IPS-15b (cell line): ENCODE results near the gene ESR2.
"Not testable (repeated sequence)": the region's sequence is repeated elsewhere in the genome, so short reads cannot be mapped to it uniquely, and the experiment has no call there.

Source experiments
- H3K27me3 ChIP-seq: one replicate; pipeline ENCODE4 v1.6.1; 2013; ENCODE audit warnings: low read length; ENCODE audit not compliant: control insufficient read depth, insufficient read depth
- H3K36me3 ChIP-seq: one replicate; pipeline ENCODE4 v1.6.1; 2013; ENCODE audit warnings: low read length; ENCODE audit not compliant: control insufficient read depth, insufficient read depth
- H3K4me1 ChIP-seq: one replicate; pipeline ENCODE4 v1.6.1; 2013; ENCODE audit warnings: mild to moderate bottlenecking, low read length; ENCODE audit not compliant: control insufficient read depth, insufficient read depth
- H3K4me3 ChIP-seq: one replicate; pipeline ENCODE4 v1.5.1; 2013; ENCODE audit warnings: low read depth, low read length
- H3K9ac ChIP-seq: one replicate; pipeline ENCODE4 v1.6.1; 2013; ENCODE audit warnings: low read depth, mild to moderate bottlenecking, low read length
- H3K9me3 ChIP-seq: one replicate; pipeline ENCODE4 v1.6.1; 2013; ENCODE audit warnings: mild to moderate bottlenecking, low read length; ENCODE audit not compliant: control insufficient read depth, insufficient read depth

ESR2 gene

DNA sequence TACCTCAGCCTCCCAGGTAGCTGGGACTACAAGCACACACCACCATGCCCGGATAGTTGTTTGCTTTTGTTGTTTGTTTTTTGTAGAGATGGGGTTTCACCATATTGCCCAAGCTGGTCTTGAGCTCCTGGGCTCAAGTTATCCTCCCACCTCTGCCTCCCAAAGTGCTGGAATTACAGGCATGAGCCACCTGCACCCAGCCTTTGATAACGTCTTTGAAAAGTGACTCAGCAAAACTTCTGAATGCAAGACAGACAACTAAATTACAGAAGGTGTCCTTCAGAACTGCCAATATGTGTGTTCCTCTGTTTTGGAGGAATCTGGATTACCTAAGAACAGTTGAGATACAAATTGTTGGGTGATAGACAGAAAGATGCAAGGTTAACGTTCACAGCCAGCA, 99.8 kb downstream of the ESR2 start:
- no peak overlapping the region for H3K4me3 ChIP-seq
- peaks cover 20% of the 10 kb centered on the region for H3K4me1 ChIP-seq
- H3K27me3 ChIP-seq: no peaks in the 10 kb centered on the region

DNA sequence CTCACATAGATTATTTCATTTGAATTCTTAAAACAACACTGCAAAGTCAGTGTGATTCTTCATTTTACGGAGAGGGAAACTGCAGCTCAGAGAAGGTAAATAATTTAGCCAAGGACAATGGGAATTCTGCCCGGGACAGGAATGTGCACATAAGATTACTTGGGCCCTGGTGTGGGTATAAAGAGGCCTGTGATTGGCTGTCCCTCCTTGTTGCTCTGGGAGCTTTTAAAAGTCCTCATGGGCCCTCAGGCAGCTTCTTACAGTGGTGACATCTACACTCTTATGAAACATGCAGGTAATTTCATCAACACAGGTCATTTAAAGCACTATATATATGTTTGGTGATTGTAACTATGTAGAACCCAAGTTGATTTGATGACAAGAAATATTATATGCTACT, 100.3 kb downstream of the ESR2 start:
- no peak overlapping the region for H3K9ac ChIP-seq
- no peak overlapping the region for H3K4me3 ChIP-seq
- H3K36me3 ChIP-seq: peaks cover 3% of the 10 kb centered on the region
- H3K4me1 ChIP-seq: peaks cover 20% of the 10 kb centered on the region
- no peaks in the 10 kb centered on the region for H3K27me3 ChIP-seq
- H3K9me3 ChIP-seq: no peaks in the 10 kb centered on the region

More for the DNA sequence above, 99.8 kb downstream of the ESR2 start:
- H3K36me3 ChIP-seq: peaks cover 3% of the 10 kb centered on the region
- no peaks in the 10 kb centered on the region for H3K9me3 ChIP-seq
- no peak overlapping the region for H3K9ac ChIP-seq

DNA sequence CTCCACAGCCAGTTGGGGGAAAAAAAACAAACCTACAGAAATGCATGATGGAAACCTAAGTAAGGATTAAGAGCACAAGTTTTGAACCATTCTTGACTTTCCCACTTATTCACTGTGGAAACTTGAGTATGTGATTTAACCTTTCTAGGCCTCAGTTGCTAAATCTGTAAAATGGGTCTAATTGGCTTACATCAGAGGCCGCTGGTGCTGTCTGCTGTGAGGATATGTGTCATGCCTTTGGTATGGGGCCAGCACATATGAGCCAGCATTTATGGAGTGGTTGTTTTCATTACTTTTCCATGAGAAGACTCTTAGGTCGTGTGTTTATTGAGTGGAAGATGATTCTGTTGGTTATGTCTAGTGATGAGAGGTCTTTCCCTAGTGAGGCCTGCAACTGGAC, 102.4 kb downstream of the ESR2 start:
- no peaks in the 10 kb centered on the region for H3K27me3 ChIP-seq
- H3K4me3 ChIP-seq: no peak overlapping the region
- H3K36me3 ChIP-seq: peaks cover 3% of the 10 kb centered on the region
- H3K9me3 ChIP-seq: no peaks in the 10 kb centered on the region
- peaks cover 21% of the 10 kb centered on the region for H3K4me1 ChIP-seq
- H3K9ac ChIP-seq: no peak overlapping the region

DNA sequence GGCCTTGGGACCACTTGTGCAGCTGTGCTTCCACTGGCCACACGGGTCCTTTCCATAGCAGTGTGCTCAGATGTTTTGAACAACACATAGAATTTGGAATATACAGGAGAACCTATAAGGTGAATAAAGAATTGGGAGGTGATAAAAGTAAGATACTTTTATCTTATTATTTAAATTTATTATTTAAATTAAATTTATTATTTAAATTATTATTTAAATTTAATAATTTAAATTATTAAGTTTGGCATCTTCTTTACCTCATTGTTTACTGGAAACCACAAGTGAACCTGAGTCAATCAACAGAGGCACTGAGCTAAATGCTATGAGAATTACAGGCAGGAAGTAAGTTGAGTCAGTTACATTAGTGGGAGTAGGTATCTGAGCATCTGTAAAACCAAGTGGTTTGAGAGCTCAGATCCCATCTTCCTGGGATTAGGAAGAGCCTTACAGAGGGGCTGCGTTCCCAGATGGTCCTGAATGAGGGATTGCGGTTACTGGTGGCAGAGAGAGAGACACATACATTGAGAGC, 103.1 kb downstream of the ESR2 start:
- Histone ChIP-seq H3K4me1 (peaks cover 19% of the 10 kb centered on the region), H3K4me3 (no peak overlapping the region), H3K36me3 (peaks cover 3% of the 10 kb centered on the region), H3K27me3 (no peaks in the 10 kb centered on the region), H3K9ac (no peak overlapping the region), H3K9me3 (no peaks in the 10 kb centered on the region)

DNA sequence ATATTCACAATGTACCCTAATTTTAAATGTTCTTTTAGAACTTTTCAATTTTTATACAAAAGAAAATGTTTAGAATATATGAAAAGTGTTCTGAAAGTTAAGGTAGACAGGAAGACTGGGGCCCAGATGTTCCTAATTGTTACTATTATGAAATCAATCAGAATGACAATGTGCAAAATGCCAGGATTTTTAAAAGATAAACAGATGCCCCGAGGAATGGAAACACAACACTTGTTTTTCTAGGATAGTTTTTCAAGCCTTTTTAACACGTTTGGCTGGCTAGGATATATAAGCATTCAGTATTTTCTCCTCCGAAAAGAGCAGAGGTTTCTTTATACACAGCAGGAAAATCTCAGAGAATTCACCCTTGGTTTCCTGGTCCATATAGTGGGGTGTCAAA, 106.8 kb downstream of the ESR2 start:
- Histone ChIP-seq H3K4me3 (peak overlapping the region; percentile 52), H3K9me3 (no peaks in the 10 kb centered on the region), H3K9ac (no peak overlapping the region), H3K27me3 (no peaks in the 10 kb centered on the region), H3K36me3 (peaks cover 7% of the 10 kb centered on the region), H3K4me1 (peaks cover 14% of the 10 kb centered on the region)

DNA sequence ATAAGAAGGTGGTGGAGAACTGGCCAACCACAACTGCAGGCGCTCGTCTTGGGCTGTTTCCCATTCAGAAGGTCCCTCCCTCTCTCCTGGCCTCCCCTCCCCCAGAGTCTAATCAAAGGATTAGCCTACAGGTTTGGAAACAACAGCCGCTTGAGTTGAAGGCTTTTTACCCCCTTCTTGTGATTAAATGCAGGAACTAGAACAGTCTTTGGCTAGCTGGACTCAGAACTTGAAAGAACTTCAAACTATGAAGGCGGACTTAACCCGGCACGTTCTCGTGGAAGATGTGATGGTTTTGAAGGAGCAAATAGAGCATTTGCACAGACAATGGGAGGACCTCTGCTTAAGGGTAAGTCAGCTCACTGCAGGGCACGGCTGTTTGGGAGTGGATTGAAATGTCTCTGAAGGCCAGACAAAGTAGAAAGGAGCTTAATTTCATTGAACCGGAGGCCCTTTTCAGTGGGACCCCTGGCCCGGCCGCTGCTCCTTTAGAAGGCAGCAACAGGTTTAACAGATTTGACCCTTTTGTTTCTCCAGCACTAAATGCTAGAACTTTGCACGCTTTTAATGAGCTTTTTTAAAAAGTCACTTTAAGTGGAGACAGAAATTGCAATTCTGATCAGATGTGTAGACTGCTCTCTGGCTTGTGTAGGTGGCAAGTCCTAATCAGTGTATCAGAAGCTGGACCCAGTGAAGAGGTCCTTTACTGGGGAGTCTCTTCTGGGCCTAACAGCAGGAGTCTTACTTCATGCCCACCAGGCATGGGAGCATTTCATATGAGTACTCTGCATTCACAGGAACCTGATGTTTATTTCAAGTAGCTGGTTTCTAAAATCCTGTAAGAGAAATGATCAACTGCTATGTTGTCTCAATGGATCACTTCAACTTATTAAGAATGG, 107.7 kb downstream of the ESR2 start:
- Histone ChIP-seq H3K36me3 (peaks cover 7% of the 10 kb centered on the region), H3K4me1 (peaks cover 14% of the 10 kb centered on the region), H3K9me3 (no peaks in the 10 kb centered on the region), H3K27me3 (no peaks in the 10 kb centered on the region), H3K9ac (no peak overlapping the region), H3K4me3 (peak overlapping the region; percentile 52)

DNA sequence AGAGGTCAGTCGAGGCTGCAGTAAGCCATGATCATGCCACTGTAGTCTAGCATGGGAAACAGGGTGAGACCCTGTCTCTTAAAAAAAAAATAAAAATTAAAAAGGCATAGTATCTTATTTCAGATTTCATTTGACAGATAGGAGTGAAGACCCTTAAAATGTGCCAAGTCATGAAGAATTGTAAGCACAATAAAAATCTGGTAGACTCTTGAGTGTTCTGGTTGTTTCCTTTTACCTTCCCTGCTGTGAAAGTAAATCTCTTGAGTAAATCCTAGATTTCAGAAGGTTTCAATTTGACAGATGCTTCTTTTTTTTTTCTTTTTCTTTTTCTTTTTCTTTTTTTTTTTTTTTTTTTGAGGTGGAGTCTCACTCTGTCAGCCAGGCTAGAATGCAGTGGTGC, 109.0 kb downstream of the ESR2 start:
- H3K9me3 ChIP-seq: no peaks in the 10 kb centered on the region
- peaks cover 3% of the 10 kb centered on the region for H3K36me3 ChIP-seq
- no peaks in the 10 kb centered on the region for H3K27me3 ChIP-seq
- H3K4me3 ChIP-seq: no peak overlapping the region
- H3K4me1 ChIP-seq: peaks cover 14% of the 10 kb centered on the region
- no peak overlapping the region for H3K9ac ChIP-seq

DNA sequence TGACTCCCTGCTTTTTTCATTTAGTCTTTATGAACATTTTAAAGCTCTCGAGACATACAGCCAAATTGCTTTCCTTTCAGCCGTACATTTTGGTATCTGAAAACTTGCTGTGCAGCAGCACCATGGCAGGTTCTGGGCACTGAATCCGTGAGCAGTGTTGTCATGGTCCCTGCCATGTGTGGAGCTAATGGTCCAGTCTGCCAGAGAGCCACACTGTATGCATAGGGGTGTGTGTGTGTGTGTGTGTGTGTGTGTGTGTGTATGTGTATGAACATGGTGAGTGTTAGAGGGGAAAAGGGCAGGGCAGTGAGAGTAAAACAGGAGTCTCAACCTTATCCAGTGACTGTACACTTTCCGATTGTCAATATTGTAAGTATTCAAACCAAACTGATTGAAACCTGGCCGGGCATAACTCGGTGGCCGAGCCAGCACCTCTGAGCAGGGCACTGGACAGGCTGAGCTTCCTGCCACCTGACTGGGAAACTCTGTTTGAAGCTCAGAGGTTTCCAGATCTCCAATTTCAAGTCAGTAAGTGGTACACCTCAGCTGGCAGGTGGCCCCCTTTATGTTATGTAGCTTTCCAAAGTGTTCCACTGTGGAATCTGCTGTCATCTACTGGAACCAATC, 110.0 kb downstream of the ESR2 start:
- Histone ChIP-seq H3K4me1 (peaks cover 14% of the 10 kb centered on the region), H3K9ac (no peak overlapping the region), H3K27me3 (no peaks in the 10 kb centered on the region), H3K36me3 (peaks cover 3% of the 10 kb centered on the region), H3K9me3 (no peaks in the 10 kb centered on the region), H3K4me3 (no peak overlapping the region)

DNA sequence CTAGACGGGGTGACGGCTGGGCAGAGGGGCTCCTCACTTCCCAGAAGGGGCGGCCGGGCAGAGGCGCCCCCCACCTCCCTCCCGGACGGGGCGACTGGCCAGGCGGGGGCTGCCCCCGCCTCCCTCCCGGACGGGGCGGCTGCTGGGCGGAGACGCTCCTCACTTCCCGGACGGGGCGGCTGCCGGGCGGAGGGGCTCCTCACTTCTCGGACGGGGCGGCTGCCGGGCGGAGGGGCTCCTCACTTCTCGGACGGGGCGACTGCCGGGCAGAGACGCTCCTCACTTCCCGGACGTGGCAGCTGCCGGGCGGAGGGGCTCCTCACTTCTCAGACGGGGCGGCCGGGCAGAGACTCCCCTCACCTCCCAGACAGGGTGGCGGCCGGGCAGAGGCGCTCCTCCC, 111.3 kb downstream of the ESR2 start:
- H3K27me3 ChIP-seq, H3K9ac ChIP-seq, H3K4me3 ChIP-seq, H3K36me3 ChIP-seq, H3K9me3 ChIP-seq: not testable (repeated sequence)
- peaks cover 13% of the 10 kb centered on the region for H3K4me1 ChIP-seq

DNA sequence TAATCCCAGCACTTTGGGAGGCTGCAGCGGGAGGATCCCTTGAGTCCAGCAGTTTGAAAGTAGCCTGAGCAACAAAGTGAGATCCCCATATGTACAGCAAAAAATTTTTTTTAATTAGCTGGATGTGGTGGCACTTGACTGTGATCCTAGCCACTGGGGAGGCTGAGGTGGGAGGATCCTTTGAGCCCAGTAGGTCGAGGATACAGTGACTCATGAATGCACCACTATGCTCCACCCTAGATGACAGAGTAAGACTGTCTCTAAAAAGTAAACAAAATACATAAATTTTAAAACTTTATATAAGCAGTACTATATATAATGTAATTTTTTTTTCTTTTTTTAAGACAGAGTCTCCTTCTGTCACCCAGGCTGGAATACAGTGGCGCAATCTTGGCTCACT, 115.4 kb downstream of the ESR2 start:
- no peaks in the 10 kb centered on the region for H3K27me3 ChIP-seq
- no peaks in the 10 kb centered on the region for H3K9me3 ChIP-seq
- no peaks in the 10 kb centered on the region for H3K4me1 ChIP-seq
- no peaks in the 10 kb centered on the region for H3K36me3 ChIP-seq
- no peak overlapping the region for H3K9ac ChIP-seq
- no peak overlapping the region for H3K4me3 ChIP-seq

DNA sequence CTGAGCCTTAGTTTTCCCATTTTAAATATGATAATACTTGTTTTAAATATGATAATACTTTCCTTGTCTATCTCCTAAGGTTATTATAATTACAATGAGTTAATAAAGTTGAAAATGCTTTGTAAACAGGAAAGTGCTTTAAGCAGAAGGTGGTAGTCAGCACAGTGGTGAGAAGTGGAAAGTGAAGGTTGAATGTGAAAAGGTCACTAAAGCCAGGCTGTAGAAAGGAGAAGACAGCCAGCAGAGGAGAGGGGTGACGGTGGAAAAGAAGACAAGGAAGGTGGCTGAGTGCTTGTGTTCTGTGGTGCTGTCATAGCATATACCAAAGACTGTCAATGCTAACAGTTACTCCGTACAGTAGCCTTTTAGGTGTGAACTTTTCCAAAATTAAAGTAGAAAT, 117.8 kb downstream of the ESR2 start:
- Histone ChIP-seq H3K27me3 (no peaks in the 10 kb centered on the region), H3K9ac (no peak overlapping the region), H3K4me3 (no peak overlapping the region), H3K9me3 (no peaks in the 10 kb centered on the region), H3K36me3 (no peaks in the 10 kb centered on the region), H3K4me1 (no peaks in the 10 kb centered on the region)
